SJCRH30 (cell line): ENCODE results near the gene SIRPA. TPM values are rescaled to one million over a fixed set of nuclear protein-coding genes. Genes with fewer than 3 reads are reported as not detected.
"Not testable (repeated sequence)": the region's sequence is repeated elsewhere in the genome, so short reads cannot be mapped to it uniquely, and the experiment has no call there.

Experiments used
- DNase-seq, 2 experiments: peaks; one replicate each; pipeline ENCODE4 v3.0.0-alpha.2; 2015 to 2020
- H3K27ac ChIP-seq: fragments of 250-450 bp; sonication (Bioruptor Pico); 2 replicates; pipeline ENCODE4 v1.5.1; 2020; ENCODE audit warnings: mild to moderate bottlenecking, moderate library complexity
- H3K27me3 ChIP-seq: fragments of 250-450 bp; sonication (Bioruptor Pico); 2 replicates; pipeline ENCODE4 v1.5.1; 2020; ENCODE audit warnings: mild to moderate bottlenecking, moderate library complexity
- H3K36me3 ChIP-seq: fragments of 250-450 bp; sonication (Bioruptor Pico); 2 replicates; pipeline ENCODE4 v1.5.1; 2020; ENCODE audit warnings: mild to moderate bottlenecking, moderate library complexity
- H3K4me1 ChIP-seq: fragments of 250-450 bp; sonication (Bioruptor Pico); 2 replicates; pipeline ENCODE4 v1.5.1; 2020; ENCODE audit warnings: mild to moderate bottlenecking, moderate library complexity
- H3K4me3 ChIP-seq: fragments of 250-450 bp; sonication (Bioruptor Pico); 2 replicates; pipeline ENCODE4 v1.5.1; 2020; ENCODE audit warnings: mild to moderate bottlenecking, moderate library complexity
- H3K9me3 ChIP-seq: fragments of 250-450 bp; sonication (Bioruptor Pico); replicated peaks from 2 replicates; pipeline ENCODE4 v1.5.1; 2020; ENCODE audit warnings: mild to moderate bottlenecking, moderate library complexity
- total RNA-seq: library from RNA; depleted of rRNA; stranded (reverse); fragments of >200 nt; shearing (Covaris generic); gene quantifications from 2 replicates; pipeline ENCODE4 v1.2.3, GENCODE V29; 2014

SIRPA gene
- total RNA-seq, 1 experiment from 2014 or later = 0.93 TPM

- Histone ChIP-seq H3K9me3 (no peaks in the 10 kb centered on the region), H3K36me3 (no peaks in the 10 kb centered on the region), H3K4me3 (no peak overlapping the region), H3K4me1 (no peaks in the 10 kb centered on the region), H3K27ac (no peak overlapping the region), H3K27me3 (peaks cover 13% of the 10 kb centered on the region)
- peak; percentile 17 to 48 for DNase-seq
Measured at GRCh38 chr20:1900321-1900801, 5.2 kb downstream of the SIRPA start.

- H3K4me1 ChIP-seq = no peaks in the 10 kb centered on the region
- H3K4me3 ChIP-seq = no peak overlapping the region
Measured at GRCh38 chr20:1901704-1902103, 6.5 kb downstream of the SIRPA start.

GRCh38 chr20:1902188-1902587 is 7.0 kb downstream of the SIRPA start:
- no peak for DNase-seq
- Histone ChIP-seq H3K4me1 (no peaks in the 10 kb centered on the region), H3K27me3 (peaks cover 5% of the 10 kb centered on the region; the same call in 1 of the 2 replicates), H3K36me3 (no peaks in the 10 kb centered on the region), H3K9me3 (no peaks in the 10 kb centered on the region), H3K4me3 (no peak overlapping the region), H3K27ac (no peak overlapping the region)

More at GRCh38 chr20:1901704-1902103, 6.5 kb downstream of the SIRPA start:
- no peak for DNase-seq
- Histone ChIP-seq H3K36me3 (no peaks in the 10 kb centered on the region), H3K27ac (no peak overlapping the region), H3K27me3 (peaks cover 5% of the 10 kb centered on the region; the same call in 1 of the 2 replicates), H3K9me3 (no peaks in the 10 kb centered on the region)

GRCh38 chr20:1904135-1904534 is 8.9 kb downstream of the SIRPA start:
- Histone ChIP-seq H3K9me3 (no peaks in the 10 kb centered on the region), H3K4me3 (no peak overlapping the region), H3K27ac (no peak overlapping the region), H3K36me3 (no peaks in the 10 kb centered on the region), H3K27me3 (peaks cover 7% of the 10 kb centered on the region; the same call in 1 of the 2 replicates), H3K4me1 (no peaks in the 10 kb centered on the region)
- DNase-seq = no peak

GRCh38 chr20:1905009-1905408 is 9.8 kb downstream of the SIRPA start:
- Histone ChIP-seq H3K4me3 (no peak overlapping the region), H3K9me3 (no peaks in the 10 kb centered on the region), H3K36me3 (no peaks in the 10 kb centered on the region), H3K27me3 (peaks cover 7% of the 10 kb centered on the region; the same call in 1 of the 2 replicates), H3K4me1 (no peaks in the 10 kb centered on the region), H3K27ac (no peak overlapping the region)
- no peak for DNase-seq

GRCh38 chr20:1905693-1906092 is 10.5 kb downstream of the SIRPA start:
- Histone ChIP-seq H3K27ac (no peak overlapping the region), H3K36me3 (no peaks in the 10 kb centered on the region), H3K9me3 (no peaks in the 10 kb centered on the region), H3K4me3 (no peak overlapping the region), H3K4me1 (no peaks in the 10 kb centered on the region), H3K27me3 (peaks cover 4% of the 10 kb centered on the region; the same call in 1 of the 2 replicates)
- DNase-seq = no peak

- Histone ChIP-seq H3K9me3 (no peaks in the 10 kb centered on the region), H3K27me3 (0 out of 2 replicates have a peak, but pooled peaks cover 3% of the 10 kb centered on the region), H3K4me1 (no peaks in the 10 kb centered on the region), H3K27ac (no peak overlapping the region), H3K4me3 (no peak overlapping the region), H3K36me3 (no peaks in the 10 kb centered on the region)
- no peak for DNase-seq
Measured at GRCh38 chr20:1906361-1907051, 11.3 kb downstream of the SIRPA start.

GRCh38 chr20:1907586-1907985 is 12.4 kb downstream of the SIRPA start:
- H3K27ac ChIP-seq = no peak overlapping the region
- H3K36me3 ChIP-seq = no peaks in the 10 kb centered on the region
- H3K27me3 ChIP-seq = 0 out of 2 replicates have a peak, but pooled peaks cover 3% of the 10 kb centered on the region
- no peaks in the 10 kb centered on the region for H3K9me3 ChIP-seq
- H3K4me3 ChIP-seq = no peak overlapping the region
- DNase-seq = no peak
- H3K4me1 ChIP-seq = no peaks in the 10 kb centered on the region

GRCh38 chr20:1908191-1908590 is 13.0 kb downstream of the SIRPA start:
- H3K4me3 ChIP-seq = no peak overlapping the region
- H3K27ac ChIP-seq = no peak overlapping the region
- H3K36me3 ChIP-seq = no peaks in the 10 kb centered on the region
- 0 out of 2 replicates have a peak, but pooled peaks cover 3% of the 10 kb centered on the region for H3K27me3 ChIP-seq
- no peaks in the 10 kb centered on the region for H3K9me3 ChIP-seq
- no peaks in the 10 kb centered on the region for H3K4me1 ChIP-seq
- no peak for DNase-seq

- no peaks in the 10 kb centered on the region for H3K4me1 ChIP-seq
- H3K27ac ChIP-seq = no peak overlapping the region
- no peak overlapping the region for H3K4me3 ChIP-seq
- no peak for DNase-seq
- H3K36me3 ChIP-seq = no peaks in the 10 kb centered on the region
- 0 out of 2 replicates have a peak, but pooled peaks cover 3% of the 10 kb centered on the region for H3K27me3 ChIP-seq
- no peaks in the 10 kb centered on the region for H3K9me3 ChIP-seq
Measured at GRCh38 chr20:1909097-1909496, 13.9 kb downstream of the SIRPA start.

GRCh38 chr20:1911536-1911935 is 16.3 kb downstream of the SIRPA start:
- DNase-seq = no peak
- H3K4me3 ChIP-seq = no peak overlapping the region

GRCh38 chr20:1912053-1912452 is 16.8 kb downstream of the SIRPA start:
- no peak for DNase-seq
- Histone ChIP-seq H3K4me1 (no peaks in the 10 kb centered on the region), H3K4me3 (no peak overlapping the region), H3K9me3 (no peaks in the 10 kb centered on the region), H3K36me3 (no peaks in the 10 kb centered on the region), H3K27me3 (0 out of 2 replicates have a peak, but pooled peaks cover 3% of the 10 kb centered on the region), H3K27ac (no peak overlapping the region)

More at GRCh38 chr20:1911536-1911935, 16.3 kb downstream of the SIRPA start:
- Histone ChIP-seq H3K27me3 (0 out of 2 replicates have a peak, but pooled peaks cover 3% of the 10 kb centered on the region), H3K27ac (no peak overlapping the region), H3K36me3 (no peaks in the 10 kb centered on the region), H3K9me3 (no peaks in the 10 kb centered on the region), H3K4me1 (no peaks in the 10 kb centered on the region)

GRCh38 chr20:1912646-1913045 is 17.4 kb downstream of the SIRPA start:
- no peak for DNase-seq
- no peak overlapping the region for H3K27ac ChIP-seq
- H3K4me3 ChIP-seq = no peak overlapping the region
- H3K36me3 ChIP-seq = no peaks in the 10 kb centered on the region
- H3K9me3 ChIP-seq = no peaks in the 10 kb centered on the region
- 0 out of 2 replicates have a peak, but pooled peaks cover 3% of the 10 kb centered on the region for H3K27me3 ChIP-seq
- H3K4me1 ChIP-seq = no peaks in the 10 kb centered on the region

- not testable (repeated sequence) for DNase-seq, H3K27ac ChIP-seq, H3K36me3 ChIP-seq, H3K27me3 ChIP-seq, H3K9me3 ChIP-seq, H3K4me3 ChIP-seq, H3K4me1 ChIP-seq
Measured at GRCh38 chr20:1915233-1915632, 20.0 kb downstream of the SIRPA start.

GRCh38 chr20:1915725-1916124 is 20.5 kb downstream of the SIRPA start:
- Histone ChIP-seq H3K4me3 (no peak overlapping the region), H3K27ac (no peak overlapping the region), H3K27me3 (no peaks in the 10 kb centered on the region), H3K36me3 (no peaks in the 10 kb centered on the region), H3K4me1 (no peaks in the 10 kb centered on the region), H3K9me3 (no peaks in the 10 kb centered on the region)
- DNase-seq = no peak

- H3K27ac ChIP-seq = no peak overlapping the region
- H3K4me1 ChIP-seq = no peaks in the 10 kb centered on the region
- no peak overlapping the region for H3K4me3 ChIP-seq
- no peaks in the 10 kb centered on the region for H3K27me3 ChIP-seq
- no peaks in the 10 kb centered on the region for H3K9me3 ChIP-seq
- no peak for DNase-seq
- H3K36me3 ChIP-seq = no peaks in the 10 kb centered on the region
Measured at GRCh38 chr20:1917786-1918185, 22.6 kb downstream of the SIRPA start.
